Erythroblast (primary cell): ENCODE data around the gene CD82.

ENCODE experiments used
- GATA1 ChIP-seq: IDR thresholded peaks from 2 replicates; pipeline ENCODE4 v1.6.1; 2011; ENCODE audit warnings: low read depth, mild to moderate bottlenecking, control low read depth, low read length, moderate library complexity
- POLR2A ChIP-seq: IDR thresholded peaks from 2 replicates; pipeline ENCODE4 v1.6.1; 2011; ENCODE audit warnings: mild to moderate bottlenecking, low read length

DNA sequence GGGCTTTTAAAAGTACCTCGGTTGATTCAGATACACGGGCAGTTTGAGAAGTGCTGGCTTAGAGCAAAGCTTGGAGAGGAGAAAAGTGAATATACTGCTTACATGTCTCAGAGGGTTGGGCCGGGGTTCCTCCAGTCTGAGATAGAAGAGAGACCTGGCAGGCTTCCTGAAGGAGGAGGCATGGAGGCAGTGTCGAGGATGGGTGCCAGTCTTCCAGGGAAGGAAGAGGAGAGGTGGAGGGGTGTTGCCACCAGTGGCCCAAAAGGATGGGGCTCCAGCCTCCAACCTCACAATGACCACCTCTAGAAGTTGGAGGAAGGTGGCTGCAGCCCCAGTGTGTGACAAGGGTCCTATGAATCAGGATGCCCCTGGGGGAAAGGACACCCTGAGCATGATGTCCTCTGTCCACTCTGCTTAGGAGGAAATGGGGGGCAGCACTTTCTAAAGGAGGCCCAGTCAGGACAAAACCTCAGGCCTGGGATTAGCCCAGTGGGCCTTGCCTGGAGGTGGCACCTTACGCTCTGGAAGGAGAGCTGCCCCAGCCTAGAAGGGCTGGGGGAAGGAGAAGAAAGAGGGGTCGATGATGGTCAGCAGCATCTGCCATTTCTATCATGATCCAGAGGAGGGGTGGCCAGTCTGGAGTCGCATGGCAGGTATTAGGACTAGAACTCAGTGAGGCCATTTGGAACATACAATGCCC is 65.2 kb downstream of the CD82 start:
- TF ChIP-seq POLR2A (no peak), GATA1 (no peak)
